ENCODE measurements around the gene PC.

PC gene

GRCh38 chr11:66864172-66864901, 93.8 kb downstream of the PC start:
- Histone ChIP-seq H3K36me3 (ENCODE audit: control insufficient read depth, insufficient read depth, low read length) (no peaks in the 10 kb centered on the region), H3K27me3 (replicated peaks; ENCODE audit: control insufficient read depth, insufficient read depth, low read length, poor library complexity, severe bottlenecking) (no peaks in the 10 kb centered on the region), H3K4me3 (ENCODE audit: insufficient read depth, low read depth, low read length, poor library complexity, severe bottlenecking) (no peak overlapping the region), H3K9me3 (ENCODE audit: control insufficient read depth, low read length) (no peaks in the 10 kb centered on the region), H3K4me1 (ENCODE audit: control insufficient read depth, insufficient read depth, low read length, poor library complexity, severe bottlenecking) (peaks cover 5% of the 10 kb centered on the region), H3K27ac (ENCODE audit: insufficient read depth, low read length, poor library complexity, severe bottlenecking) (no peak overlapping the region)
- no peak for DNase-seq

GRCh38 chr11:66863428-66864125, 94.6 kb downstream of the PC start:
- Histone ChIP-seq H3K4me1 (ENCODE audit: control insufficient read depth, insufficient read depth, low read length, poor library complexity, severe bottlenecking) (peaks cover 1% of the 10 kb centered on the region), H3K4me3 (ENCODE audit: insufficient read depth, low read depth, low read length, poor library complexity, severe bottlenecking) (no peak overlapping the region), H3K36me3 (ENCODE audit: control insufficient read depth, insufficient read depth, low read length) (no peaks in the 10 kb centered on the region), H3K9me3 (ENCODE audit: control insufficient read depth, low read length) (no peaks in the 10 kb centered on the region), H3K27me3 (replicated peaks; ENCODE audit: control insufficient read depth, insufficient read depth, low read length, poor library complexity, severe bottlenecking) (no peaks in the 10 kb centered on the region), H3K27ac (ENCODE audit: insufficient read depth, low read length, poor library complexity, severe bottlenecking) (no peak overlapping the region)
- DNase-seq: no peak

- H3K27ac ChIP-seq (ENCODE audit: insufficient read depth, low read length, poor library complexity, severe bottlenecking): no peak overlapping the region
- no peaks in the 10 kb centered on the region for H3K36me3 ChIP-seq (ENCODE audit: control insufficient read depth, insufficient read depth, low read length)
- no peaks in the 10 kb centered on the region for H3K9me3 ChIP-seq (ENCODE audit: control insufficient read depth, low read length)
- no peak overlapping the region for H3K4me3 ChIP-seq (ENCODE audit: insufficient read depth, low read depth, low read length, poor library complexity, severe bottlenecking)
- no peaks in the 10 kb centered on the region for H3K27me3 ChIP-seq (replicated peaks; ENCODE audit: control insufficient read depth, insufficient read depth, low read length, poor library complexity, severe bottlenecking)
- no peaks in the 10 kb centered on the region for H3K4me1 ChIP-seq (ENCODE audit: control insufficient read depth, insufficient read depth, low read length, poor library complexity, severe bottlenecking)
- no peak for DNase-seq
These were observed 95.6 kb downstream of the PC start for GRCh38 chr11:66862559-66863037.

GRCh38 chr11:66861774-66862558, 96.2 kb downstream of the PC start:
- no peak overlapping the region for H3K27ac ChIP-seq (ENCODE audit: insufficient read depth, low read length, poor library complexity, severe bottlenecking)
- H3K4me3 ChIP-seq (ENCODE audit: insufficient read depth, low read depth, low read length, poor library complexity, severe bottlenecking): no peak overlapping the region
- no peaks in the 10 kb centered on the region for H3K36me3 ChIP-seq (ENCODE audit: control insufficient read depth, insufficient read depth, low read length)
- no peaks in the 10 kb centered on the region for H3K4me1 ChIP-seq (ENCODE audit: control insufficient read depth, insufficient read depth, low read length, poor library complexity, severe bottlenecking)
- H3K27me3 ChIP-seq (replicated peaks; ENCODE audit: control insufficient read depth, insufficient read depth, low read length, poor library complexity, severe bottlenecking): no peaks in the 10 kb centered on the region
- no peaks in the 10 kb centered on the region for H3K9me3 ChIP-seq (ENCODE audit: control insufficient read depth, low read length)
- no peak for DNase-seq

- Histone ChIP-seq H3K4me3 (ENCODE audit: insufficient read depth, low read depth, low read length, poor library complexity, severe bottlenecking) (no peak overlapping the region), H3K36me3 (ENCODE audit: control insufficient read depth, insufficient read depth, low read length) (no peaks in the 10 kb centered on the region), H3K27me3 (replicated peaks; ENCODE audit: control insufficient read depth, insufficient read depth, low read length, poor library complexity, severe bottlenecking) (no peaks in the 10 kb centered on the region), H3K9me3 (ENCODE audit: control insufficient read depth, low read length) (no peaks in the 10 kb centered on the region), H3K27ac (ENCODE audit: insufficient read depth, low read length, poor library complexity, severe bottlenecking) (no peak overlapping the region), H3K4me1 (ENCODE audit: control insufficient read depth, insufficient read depth, low read length, poor library complexity, severe bottlenecking) (no peaks in the 10 kb centered on the region)
- DNase-seq: no peak
These were observed 97.0 kb downstream of the PC start for GRCh38 chr11:66861038-66861773.

- peaks cover 5% of the 10 kb centered on the region for H3K4me1 ChIP-seq (ENCODE audit: control insufficient read depth, insufficient read depth, low read length, poor library complexity, severe bottlenecking)
- no peak overlapping the region for H3K27ac ChIP-seq (ENCODE audit: insufficient read depth, low read length, poor library complexity, severe bottlenecking)
- no peaks in the 10 kb centered on the region for H3K9me3 ChIP-seq (ENCODE audit: control insufficient read depth, low read length)
- no peak for DNase-seq
- no peaks in the 10 kb centered on the region for H3K36me3 ChIP-seq (ENCODE audit: control insufficient read depth, insufficient read depth, low read length)
- H3K27me3 ChIP-seq (replicated peaks; ENCODE audit: control insufficient read depth, insufficient read depth, low read length, poor library complexity, severe bottlenecking): no peaks in the 10 kb centered on the region
- no peak overlapping the region for H3K4me3 ChIP-seq (ENCODE audit: insufficient read depth, low read depth, low read length, poor library complexity, severe bottlenecking)
These were observed 97.7 kb downstream of the PC start for GRCh38 chr11:66860449-66860831.

GRCh38 chr11:66859686-66860448, 98.3 kb downstream of the PC start:
- DNase-seq: no peak
- peaks cover 6% of the 10 kb centered on the region for H3K4me1 ChIP-seq (ENCODE audit: control insufficient read depth, insufficient read depth, low read length, poor library complexity, severe bottlenecking)
- H3K4me3 ChIP-seq (ENCODE audit: insufficient read depth, low read depth, low read length, poor library complexity, severe bottlenecking): no peak overlapping the region
- no peak overlapping the region for H3K27ac ChIP-seq (ENCODE audit: insufficient read depth, low read length, poor library complexity, severe bottlenecking)
- no peaks in the 10 kb centered on the region for H3K36me3 ChIP-seq (ENCODE audit: control insufficient read depth, insufficient read depth, low read length)
- H3K9me3 ChIP-seq (ENCODE audit: control insufficient read depth, low read length): no peaks in the 10 kb centered on the region
- no peaks in the 10 kb centered on the region for H3K27me3 ChIP-seq (replicated peaks; ENCODE audit: control insufficient read depth, insufficient read depth, low read length, poor library complexity, severe bottlenecking)

GRCh38 chr11:66858939-66859685, 99.1 kb downstream of the PC start:
- no peaks in the 10 kb centered on the region for H3K9me3 ChIP-seq (ENCODE audit: control insufficient read depth, low read length)
- no peaks in the 10 kb centered on the region for H3K27me3 ChIP-seq (replicated peaks; ENCODE audit: control insufficient read depth, insufficient read depth, low read length, poor library complexity, severe bottlenecking)
- H3K36me3 ChIP-seq (ENCODE audit: control insufficient read depth, insufficient read depth, low read length): no peaks in the 10 kb centered on the region
- no peak overlapping the region for H3K27ac ChIP-seq (ENCODE audit: insufficient read depth, low read length, poor library complexity, severe bottlenecking)
- no peak for DNase-seq
- peaks cover 6% of the 10 kb centered on the region for H3K4me1 ChIP-seq (ENCODE audit: control insufficient read depth, insufficient read depth, low read length, poor library complexity, severe bottlenecking)
- no peak overlapping the region for H3K4me3 ChIP-seq (ENCODE audit: insufficient read depth, low read depth, low read length, poor library complexity, severe bottlenecking)

Measured in effector memory CD4-positive, alpha-beta T cell (primary cell).